Measurements from ENCODE around the gene CLCN7.
"Not testable (repeated sequence)": the region's sequence is repeated elsewhere in the genome, so short reads cannot be mapped to it uniquely, and the experiment has no call there.

The CLCN7 gene

GRCh38 chr16:1471569-1472194 lies 3.1 kb downstream of the CLCN7 start:
- H3K27ac ChIP-seq, result no peak overlapping the region
- no peak for TF ChIP-seq CTCF (IDR thresholded peaks at IDR 0.05)
- no peak for TF ChIP-seq ZFX (IDR thresholded peaks at IDR 0.05; ENCODE audit: borderline replicate concordance)

- TF ChIP-seq ZFX (IDR thresholded peaks at IDR 0.05; ENCODE audit: borderline replicate concordance) (no peak), CTCF (IDR thresholded peaks at IDR 0.05) (no peak)
- H3K27ac ChIP-seq, result no peak overlapping the region
Measured at GRCh38 chr16:1470481-1471251, 4.2 kb downstream of the CLCN7 start.

- H3K27ac ChIP-seq, result no peak overlapping the region
- TF ChIP-seq CTCF (IDR thresholded peaks at IDR 0.05) (no peak), ZFX (IDR thresholded peaks at IDR 0.05; ENCODE audit: borderline replicate concordance) (no peak)
Measured at GRCh38 chr16:1469693-1470201, 5.1 kb downstream of the CLCN7 start.

GRCh38 chr16:1469141-1469540 lies 5.7 kb downstream of the CLCN7 start:
- not testable (repeated sequence) for H3K27ac ChIP-seq

- no peak for TF ChIP-seq ZFX (IDR thresholded peaks at IDR 0.05; ENCODE audit: borderline replicate concordance)
- no peak for TF ChIP-seq CTCF (IDR thresholded peaks at IDR 0.05)
- H3K27ac ChIP-seq, result no peak overlapping the region
Measured at GRCh38 chr16:1468426-1468810, 6.4 kb downstream of the CLCN7 start.

GRCh38 chr16:1466968-1467521 lies 7.8 kb downstream of the CLCN7 start:
- TF ChIP-seq ZFX (IDR thresholded peaks at IDR 0.05; ENCODE audit: borderline replicate concordance) (no peak), CTCF (IDR thresholded peaks at IDR 0.05) (no peak)
- H3K27ac ChIP-seq, result no peak overlapping the region

GRCh38 chr16:1466054-1466453 lies 8.8 kb downstream of the CLCN7 start:
- no peak overlapping the region for H3K27ac ChIP-seq
- TF ChIP-seq CTCF (IDR thresholded peaks at IDR 0.05), result no peak
- no peak for TF ChIP-seq ZFX (IDR thresholded peaks at IDR 0.05; ENCODE audit: borderline replicate concordance)
